Stomach (tissue), 4 donors: Measurements from ENCODE around the gene RABGEF1.

Experiments used
- POLR2AphosphoS5 ChIP-seq, 3 donors: sonication (generic); formaldehyde crosslinking; IDR thresholded peaks; one replicate each; pipeline ENCODE4 v1.6.1; 2016; ENCODE audit warnings: antibody characterized with exemption in 3 of 3
- TF ChIP-seq, protein P1 (sequence below), 7 experiments: fragments of 450-650 bp in 4 of 7; fragments of 200-600 bp in 3 of 7; sonication (generic) in 3 of 7; IDR thresholded peaks; one replicate each; pipeline ENCODE4 v1.5.1; 2016 to 2019; ENCODE audit warnings: antibody characterized with exemption in 7 of 7, control low read depth in 2 of 7, mild to moderate bottlenecking in 1 of 7

DNA sequence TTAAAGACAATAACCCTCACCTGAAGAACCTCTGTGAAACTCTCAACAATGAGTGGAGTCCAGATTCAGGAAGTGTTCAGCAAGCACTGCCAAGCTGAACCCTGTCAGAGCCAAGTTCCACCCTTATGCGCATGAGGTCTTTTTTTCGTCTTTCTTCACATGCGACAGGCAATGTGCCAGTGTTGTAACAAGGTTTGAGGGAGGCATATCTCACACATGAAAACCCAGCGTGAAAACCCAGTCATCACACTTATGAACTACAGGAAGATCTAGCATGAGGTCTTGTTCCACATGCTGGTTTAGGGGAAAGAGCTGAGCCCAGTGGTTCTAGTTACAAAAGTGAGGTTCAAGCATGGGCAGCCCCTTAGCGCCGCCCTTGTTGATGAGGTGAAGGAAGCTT lies 49.7 kb downstream of the RABGEF1 start:
- TF ChIP-seq POLR2AphosphoS5 (IDR thresholded peaks at IDR 0.05), result no peak
- TF ChIP-seq, protein P1, sequence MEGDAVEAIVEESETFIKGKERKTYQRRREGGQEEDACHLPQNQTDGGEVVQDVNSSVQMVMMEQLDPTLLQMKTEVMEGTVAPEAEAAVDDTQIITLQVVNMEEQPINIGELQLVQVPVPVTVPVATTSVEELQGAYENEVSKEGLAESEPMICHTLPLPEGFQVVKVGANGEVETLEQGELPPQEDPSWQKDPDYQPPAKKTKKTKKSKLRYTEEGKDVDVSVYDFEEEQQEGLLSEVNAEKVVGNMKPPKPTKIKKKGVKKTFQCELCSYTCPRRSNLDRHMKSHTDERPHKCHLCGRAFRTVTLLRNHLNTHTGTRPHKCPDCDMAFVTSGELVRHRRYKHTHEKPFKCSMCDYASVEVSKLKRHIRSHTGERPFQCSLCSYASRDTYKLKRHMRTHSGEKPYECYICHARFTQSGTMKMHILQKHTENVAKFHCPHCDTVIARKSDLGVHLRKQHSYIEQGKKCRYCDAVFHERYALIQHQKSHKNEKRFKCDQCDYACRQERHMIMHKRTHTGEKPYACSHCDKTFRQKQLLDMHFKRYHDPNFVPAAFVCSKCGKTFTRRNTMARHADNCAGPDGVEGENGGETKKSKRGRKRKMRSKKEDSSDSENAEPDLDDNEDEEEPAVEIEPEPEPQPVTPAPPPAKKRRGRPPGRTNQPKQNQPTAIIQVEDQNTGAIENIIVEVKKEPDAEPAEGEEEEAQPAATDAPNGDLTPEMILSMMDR (IDR thresholded peaks at IDR 0.05), result no peak
